HG03159 (cell line): Measurements from ENCODE around the gene VWA7.
"Not testable (repeated sequence)": the region's sequence is repeated elsewhere in the genome, so short reads cannot be mapped to it uniquely, and the experiment has no call there.

Experiments used
- ATAC-seq: cut with Tn5 transposase; IDR thresholded peaks from one replicate; pipeline ENCODE4 v1.9.1; 2021; ENCODE audit warnings: mild to moderate bottlenecking, moderate library complexity; ENCODE audit not compliant: unreplicated experiment

The VWA7 gene

DNA sequence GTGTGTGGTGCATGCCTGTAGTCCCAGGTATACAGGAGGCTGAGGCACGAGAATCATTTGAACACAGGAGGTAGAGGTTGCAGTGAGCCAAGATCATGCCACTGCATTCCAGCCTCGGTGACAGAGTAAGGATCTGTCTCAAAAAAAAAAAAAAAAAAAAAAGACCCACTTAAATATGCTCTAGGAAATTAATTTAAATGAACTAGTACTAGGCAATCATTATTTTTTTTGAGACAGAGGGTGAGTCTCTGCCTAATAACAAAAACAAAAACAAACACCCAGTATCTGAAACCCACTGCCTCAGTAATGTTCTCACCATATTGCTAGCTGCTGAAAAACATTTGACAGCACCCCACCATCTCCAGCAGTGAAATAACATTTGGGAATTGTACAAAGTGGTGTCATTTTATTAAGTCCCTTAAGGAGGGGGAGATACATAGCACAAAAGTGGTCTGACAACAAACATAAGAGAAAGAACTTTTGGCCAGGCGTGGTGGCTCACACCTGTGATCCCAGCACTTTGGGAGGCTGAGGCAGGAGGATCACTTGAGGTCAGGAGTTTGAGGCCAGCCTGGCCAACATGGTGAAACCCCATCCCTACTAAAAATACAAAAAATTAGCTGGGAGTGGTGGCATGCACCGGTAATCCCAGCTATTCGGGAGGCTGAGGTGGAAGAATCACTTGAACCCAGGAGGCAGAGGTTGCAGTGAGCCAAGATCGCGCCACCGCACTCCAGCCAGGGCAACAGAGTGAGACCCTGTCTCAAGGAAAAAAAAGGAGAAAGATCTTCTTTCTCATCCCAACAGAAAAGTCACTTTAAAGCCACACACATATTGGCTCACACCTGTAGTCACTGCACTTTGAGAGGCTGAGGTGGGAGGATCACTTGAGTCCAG lies 24.2 kb upstream of the VWA7 start:
- not testable (repeated sequence) for ATAC-seq

DNA sequence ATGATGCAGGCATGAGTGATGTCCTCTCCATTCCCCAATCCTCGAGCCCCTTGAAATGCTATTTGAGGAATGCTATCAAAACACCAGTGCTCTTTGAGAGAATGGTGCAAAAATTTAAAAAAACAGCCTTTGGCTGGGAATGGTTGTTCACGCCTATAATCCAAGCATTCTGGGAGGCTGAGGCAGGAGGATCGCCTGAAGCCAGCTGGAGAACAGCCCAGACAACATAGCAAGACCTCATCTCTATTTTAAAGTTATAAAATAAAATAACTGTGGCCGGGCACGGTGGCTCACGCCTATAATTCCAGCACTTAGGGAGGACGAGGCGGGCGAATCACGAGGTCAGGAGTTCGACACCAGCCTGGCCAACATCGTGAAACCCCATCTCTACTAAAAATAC lies 22.7 kb upstream of the VWA7 start:
- no peak for ATAC-seq

DNA sequence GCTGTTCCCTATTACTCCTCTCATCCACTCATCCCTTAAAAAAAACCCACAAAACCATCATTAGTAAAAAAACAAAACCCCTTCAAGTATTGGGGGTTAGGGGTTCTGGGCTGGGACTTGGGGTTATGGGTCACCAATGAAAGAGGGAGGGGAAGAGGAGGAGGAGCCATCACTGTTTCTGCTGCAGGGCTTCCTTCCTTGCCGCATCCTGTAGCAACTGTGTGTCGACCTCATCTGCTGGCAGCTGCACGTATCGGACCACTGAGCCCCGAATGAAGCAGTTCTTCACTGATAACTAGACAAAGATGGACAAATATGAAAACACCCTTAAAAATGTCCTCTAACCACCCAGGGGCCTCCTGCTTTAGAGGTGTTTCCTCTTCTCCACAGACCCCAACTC lies 20.5 kb upstream of the VWA7 start:
- ATAC-seq: no peak

DNA sequence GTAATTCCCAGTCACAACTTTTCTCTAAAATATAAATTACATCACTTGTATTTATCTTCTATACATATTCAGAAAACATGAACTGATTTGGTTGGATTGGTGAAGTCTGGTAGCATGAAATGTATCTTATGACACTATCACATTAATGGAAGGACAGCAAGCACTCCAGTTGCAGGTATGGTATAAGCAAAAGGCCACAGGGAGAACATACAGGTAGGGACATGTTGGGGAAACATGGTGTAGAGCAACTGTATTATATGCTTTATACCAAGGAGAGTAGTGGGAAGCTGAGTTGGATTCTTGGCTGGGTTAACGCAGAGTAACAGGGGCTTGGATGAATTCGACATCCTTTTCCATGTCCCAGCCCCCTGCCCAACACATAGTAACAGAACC lies 19.9 kb upstream of the VWA7 start:
- no peak for ATAC-seq

DNA sequence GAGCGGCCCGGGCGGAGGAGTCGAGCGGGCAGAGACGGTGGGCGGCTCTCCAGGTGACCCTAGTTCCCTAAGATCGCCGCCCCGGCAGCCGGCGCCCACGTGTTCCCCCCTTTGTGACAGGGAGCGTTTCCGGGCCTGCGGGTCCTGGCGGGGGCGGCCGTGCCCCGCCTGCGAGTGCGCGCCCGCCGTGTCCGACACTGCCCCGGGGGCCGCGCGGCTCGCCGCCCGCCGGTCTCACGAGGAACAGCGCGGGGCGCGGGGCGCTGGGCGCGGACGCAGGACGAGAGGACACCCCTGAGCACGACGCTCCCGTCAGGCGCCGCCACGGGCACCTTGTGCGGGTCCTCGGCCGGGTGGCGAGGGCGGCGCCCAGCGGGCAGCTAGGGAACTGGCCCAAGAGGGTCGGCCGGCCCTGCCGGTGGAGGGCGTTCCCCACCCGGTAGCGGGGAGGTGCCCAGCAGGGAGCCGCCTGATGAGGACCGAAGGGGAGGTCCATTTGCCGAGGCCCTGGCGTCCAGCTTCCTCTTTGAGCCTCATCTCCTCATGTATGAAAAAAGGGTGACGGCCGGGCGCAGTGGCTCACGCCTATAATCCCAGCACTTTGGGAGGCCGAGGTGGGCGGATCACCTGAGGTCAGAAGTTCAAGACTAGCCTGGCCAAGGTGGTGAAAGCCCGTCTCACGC lies 18.6 kb upstream of the VWA7 start, which contains the start of gene VARS1:
TSS of gene VARS1 (minus strand) at position 137 of the 683 bp plus-strand sequence. CDS start 535 bp downstream, outside the sequence.
- peak; percentile 74 for ATAC-seq

DNA sequence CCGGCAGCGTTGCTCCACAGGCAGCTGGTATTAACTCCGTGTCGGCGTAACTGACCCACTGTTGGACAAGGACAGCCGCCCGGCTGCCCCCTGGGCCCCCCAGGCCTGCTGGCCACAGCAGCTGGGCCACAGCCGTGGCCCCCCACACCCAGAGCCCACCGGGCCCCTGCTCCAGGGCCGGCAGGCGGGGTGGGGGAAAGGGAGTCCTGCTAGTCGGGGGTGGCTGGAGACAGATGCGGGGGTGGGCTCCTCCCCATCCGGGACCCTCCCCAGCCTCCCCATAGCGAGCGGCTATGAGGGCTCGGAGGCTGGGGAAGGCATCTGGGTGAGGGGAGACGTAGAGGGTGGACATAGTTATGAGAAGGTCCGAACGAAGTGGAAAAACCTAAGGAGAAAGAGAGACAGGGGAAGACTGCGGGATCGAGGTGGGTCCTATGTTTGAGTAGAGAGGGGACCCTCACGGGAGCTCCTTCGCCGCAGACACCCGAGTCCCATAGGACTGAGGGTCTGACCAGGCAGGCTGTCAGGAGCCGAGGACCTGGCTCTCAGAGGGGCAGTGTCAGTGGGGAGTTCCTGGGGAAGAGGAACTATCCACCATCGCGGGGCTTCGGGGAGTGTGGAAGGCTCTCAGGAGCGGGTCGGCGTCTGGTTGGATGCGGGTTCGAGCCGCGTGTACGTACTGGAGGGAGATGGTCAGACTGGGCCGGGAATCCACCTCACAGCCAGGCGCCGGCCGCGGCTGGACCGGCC lies 17.9 kb upstream of the VWA7 start:
- ATAC-seq: no peak

DNA sequence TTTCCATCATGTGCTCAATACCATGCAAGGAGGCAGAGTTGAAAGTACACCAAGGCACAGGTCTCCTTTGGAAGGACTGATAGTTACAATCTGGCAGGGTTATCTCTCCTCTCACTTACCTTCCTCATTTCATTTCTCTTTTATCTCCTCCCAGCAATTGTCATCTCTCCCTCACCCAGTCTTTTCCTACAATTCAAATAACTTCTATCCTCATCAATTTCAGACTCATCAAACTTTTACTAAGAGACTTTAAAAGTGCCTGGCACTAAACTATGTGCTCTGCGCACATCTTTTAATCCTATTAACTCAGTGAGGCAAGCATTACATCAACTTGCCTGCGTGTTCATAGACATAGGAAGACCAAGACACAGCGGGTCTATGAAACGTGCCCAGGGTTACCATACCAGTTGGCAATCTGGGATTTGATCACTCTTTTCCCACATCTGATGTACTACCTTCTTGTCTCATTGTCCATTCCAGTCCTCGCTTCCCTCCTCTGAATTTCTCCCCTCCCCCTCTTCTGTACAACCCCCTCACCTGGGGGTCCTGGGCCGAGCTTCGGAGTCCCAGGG lies 17.3 kb upstream of the VWA7 start:
- ATAC-seq: no peak

DNA sequence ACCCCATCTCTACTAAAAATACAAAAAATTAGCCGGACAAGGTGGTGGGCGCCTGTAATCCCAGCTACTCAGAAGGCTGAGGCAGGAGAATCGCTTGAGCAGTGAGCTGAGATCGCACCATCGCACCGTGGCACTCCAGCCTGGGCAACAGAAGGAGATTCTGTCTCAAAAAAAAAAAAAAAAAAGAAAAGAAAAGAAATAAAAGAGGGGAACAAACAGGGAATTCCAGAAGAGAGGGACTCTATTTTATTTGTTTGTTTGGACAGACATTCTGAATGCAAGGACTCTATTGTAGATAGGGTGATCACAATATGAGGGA lies 16.8 kb upstream of the VWA7 start:
- ATAC-seq: not testable (repeated sequence)

DNA sequence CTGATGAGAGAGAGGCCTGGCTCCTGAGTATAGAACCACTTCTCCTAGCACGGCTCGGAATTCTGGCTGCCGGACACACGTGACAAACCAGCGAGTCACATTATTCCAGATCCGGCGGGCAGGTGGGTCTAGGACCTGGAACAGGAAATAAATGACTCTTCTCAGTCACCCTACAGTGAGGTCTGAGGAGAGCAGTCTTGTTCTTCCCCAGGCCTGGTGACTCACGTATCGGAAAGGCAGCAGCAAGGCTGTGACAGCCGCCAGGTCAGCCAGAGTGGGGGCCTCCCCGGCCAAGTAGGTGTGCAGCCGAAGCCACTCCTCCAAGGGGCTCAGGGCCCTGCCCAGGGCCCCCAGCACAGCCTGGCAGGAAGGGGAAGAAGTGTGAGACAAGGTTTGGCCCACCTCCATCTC lies 15.6 kb upstream of the VWA7 start:
- no peak for ATAC-seq

DNA sequence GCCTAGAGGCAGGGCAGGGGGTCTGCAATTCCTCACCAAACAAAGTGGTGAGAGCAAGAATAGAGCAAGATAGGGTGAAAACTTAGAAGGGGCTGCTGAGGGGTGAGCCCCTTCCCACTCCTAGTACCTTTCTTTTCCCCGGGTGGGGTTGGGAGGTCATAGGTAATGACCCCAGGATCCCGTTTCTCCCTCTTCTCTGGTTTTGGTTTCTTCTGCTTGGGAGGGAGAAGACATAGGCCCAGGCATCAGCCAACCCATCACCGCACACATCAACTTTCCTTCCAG lies 14.9 kb upstream of the VWA7 start:
- no peak for ATAC-seq

DNA sequence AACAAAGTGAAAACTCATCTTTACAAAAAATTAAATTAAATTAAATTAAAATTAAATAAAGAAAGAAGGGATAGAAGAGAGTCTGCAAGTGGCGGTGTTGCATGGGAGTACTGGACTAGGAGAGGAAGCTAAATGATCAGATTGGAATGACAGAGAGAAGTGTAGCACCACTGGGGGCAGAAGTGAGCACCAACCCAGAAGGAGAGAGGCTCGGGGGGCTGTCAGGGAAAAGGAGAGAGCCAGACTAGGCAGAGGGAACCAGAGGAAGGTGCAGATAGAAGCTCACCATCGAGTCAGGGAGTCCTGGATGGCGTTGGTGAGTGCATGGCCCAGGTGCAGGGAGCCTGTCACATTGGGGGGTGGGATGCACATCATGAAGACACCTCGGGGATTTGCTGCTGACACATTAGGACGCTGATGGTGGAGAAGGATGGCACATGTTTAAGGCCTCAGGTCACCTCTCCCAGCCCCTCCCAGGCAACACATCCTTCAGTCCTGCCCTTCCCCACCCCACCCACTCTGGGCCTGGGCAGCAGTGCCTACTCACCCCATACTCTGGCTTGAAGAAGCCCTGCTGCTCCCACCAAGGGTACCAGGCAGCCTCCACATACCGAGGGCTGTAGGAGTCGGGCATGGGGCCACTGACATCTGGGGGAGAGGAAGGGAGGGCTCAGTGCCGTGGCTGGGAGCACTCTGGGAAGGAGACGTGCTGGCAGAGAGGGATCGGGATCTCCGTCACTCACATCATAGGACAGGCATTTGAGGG lies 14.4 kb upstream of the VWA7 start:
- no peak for ATAC-seq

DNA sequence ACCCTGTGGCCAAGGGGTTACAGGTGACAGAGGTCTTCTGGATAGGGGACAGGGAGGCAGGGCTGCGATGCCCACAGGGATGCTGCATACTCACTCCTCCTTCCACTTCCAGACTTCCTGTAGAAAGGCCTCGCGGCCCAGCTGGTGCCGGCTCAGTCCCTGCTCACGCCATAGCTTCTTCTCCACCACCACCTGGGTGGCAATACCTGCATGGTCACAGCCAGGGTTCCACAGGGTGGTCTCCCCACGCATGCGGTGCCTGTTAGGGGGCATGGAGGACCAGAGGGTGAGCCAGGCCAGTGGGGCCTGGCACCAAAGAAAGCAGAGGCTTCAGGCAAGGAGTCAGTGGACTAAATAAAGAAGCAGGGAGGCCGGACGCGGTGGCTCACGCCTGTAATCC lies 8.3 kb upstream of the VWA7 start:
- no peak for ATAC-seq

DNA sequence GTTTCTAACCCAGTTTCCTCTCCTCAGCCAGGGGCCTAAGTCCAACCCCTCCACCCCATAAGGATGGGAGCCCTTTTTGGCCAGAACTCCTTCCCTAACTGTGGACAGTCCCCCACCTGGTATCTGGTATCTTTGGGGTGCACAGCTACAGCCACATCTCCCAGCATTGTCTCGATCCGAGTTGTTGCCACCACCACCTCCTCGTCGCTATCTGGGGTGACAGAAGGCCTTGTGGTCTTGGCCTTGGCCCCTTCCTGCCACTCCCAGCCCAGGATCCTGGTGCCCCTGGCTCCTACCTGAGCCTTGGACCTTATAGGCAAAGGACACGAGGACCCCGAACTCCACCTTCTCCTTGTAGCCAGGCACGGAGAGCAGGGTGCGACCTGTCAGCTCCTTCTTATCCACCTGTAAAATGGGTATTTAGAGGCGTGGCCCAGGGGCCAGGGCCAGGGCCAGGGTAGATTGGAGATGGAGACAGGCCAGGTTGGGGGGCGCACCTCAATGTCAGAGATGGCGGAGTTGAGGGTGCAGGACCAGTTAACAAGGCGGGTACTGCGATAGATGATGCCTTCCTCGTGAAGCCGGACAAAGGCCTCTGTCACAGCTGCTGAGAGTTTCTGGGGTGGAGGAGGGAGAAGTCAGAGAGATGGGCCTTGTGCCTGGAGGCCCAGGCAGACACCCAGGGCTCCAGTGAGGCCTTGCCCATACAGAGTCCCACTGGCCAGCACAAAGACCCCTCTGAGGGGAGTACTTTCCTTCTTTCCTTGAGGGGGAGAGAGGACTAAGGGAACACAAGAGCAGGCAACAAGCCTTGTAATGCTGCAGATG lies 7.2 kb upstream of the VWA7 start:
- no peak for ATAC-seq

DNA sequence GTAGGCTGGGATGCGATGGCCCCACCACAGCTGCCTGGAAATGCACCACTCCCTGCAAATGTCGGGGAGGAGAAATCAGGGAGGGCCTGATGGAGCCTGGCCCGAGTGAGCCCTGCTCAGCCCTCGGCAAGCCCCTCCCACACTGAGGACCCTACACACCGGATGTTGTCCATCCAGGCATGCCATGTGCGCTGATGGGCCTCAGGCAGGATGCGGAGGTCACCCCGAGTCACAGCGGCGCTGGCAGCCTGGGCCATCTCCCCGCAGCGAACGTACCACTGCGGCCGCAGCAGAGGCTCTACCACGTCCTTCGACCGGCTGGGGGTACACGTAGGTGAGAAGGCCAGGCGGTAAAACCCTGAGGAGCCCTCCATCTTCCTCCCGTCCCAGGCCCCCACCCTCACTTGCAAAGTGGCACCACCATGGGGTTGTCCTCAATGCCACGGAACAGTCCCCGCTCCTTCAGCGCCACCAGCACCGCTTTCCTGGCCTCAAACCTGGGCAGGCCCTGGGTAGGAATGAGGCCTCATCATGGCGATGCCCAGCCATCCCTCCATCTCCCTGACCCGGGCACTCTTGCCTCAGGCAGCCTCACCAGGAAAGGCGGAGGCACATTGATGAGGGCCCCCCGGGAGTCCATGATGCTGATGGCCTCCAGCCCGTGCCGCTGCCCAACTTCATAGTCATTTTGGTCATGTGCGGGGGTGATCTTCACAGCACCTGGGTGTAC lies 5.2 kb upstream of the VWA7 start:
- ATAC-seq: no peak

DNA sequence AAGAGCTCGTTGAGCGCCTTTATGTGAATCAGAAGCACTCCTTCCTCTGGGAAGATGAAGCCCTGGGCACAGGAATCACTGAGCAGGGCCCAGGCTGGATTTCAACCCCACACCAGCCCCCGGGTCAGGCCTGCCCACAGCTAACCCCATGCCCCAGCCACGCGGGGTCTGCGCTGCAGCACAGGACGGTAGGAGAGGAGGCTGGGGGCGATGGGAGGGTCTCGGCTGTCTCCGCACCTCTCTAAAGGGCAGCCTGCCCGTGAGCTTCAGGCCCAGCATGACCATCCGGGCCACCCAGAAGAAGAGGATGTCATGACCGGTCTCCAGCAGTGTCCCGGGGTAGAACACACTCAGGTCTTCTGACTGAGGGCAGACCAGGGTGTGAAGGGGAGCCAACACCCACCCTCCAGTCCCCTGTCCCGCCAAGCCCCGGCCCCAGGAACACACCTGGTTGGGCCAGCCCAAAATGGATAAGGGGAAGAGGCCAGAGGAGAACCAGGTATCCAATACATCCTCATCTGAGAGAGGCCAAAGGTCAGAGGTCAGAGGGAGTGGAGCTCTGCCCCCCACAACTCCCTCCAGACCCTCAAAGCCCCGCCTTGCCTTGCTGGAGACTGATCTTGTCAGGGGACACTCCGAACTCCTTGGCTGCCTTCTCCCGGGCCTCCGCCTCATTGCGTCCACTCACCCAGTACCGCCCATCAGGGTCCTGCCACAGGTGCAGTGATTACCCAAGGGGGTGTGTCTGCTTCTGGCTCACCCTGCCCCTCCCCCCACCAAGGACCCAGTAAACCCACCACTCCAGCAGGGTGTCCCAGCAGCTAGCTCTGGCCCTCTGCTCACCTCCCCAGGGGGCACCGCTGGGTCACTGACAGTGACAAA lies 4.4 kb upstream of the VWA7 start:
- ATAC-seq: no peak

DNA sequence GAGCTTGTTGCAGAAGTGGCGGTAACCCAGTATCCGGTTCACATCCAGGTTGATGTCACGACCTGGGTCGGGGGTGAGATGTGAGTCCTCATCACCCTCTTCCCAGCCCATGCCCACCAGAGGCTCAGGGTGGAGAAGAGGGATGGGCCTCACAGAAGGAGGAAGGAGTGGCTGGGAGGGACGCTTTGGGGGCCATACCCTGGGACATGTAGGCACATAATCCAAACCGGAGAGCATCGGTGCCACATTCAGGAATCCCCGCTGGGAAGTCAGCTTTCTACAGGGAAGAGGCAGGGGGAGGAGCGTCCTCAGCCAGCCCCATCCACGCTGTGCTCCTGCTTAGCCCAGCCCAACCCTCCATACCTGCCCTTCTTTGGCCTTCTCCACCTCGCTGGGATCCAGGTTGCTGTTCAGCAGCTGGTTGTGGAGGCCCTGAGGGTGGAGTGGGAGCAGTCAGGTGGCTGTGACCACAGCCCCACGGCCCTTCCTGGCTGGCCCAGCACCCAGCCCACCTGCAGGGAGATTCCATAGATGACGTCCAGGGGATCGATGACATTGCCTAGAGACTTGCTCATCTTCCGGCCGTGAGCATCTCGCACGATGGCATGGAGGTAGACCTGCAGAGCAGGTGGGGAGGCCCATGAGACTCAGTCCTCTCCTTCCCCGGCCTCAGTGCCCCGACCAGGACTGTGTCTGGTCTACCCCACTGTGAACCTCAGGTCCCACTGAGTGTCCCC lies 3.5 kb upstream of the VWA7 start:
- no peak for ATAC-seq

DNA sequence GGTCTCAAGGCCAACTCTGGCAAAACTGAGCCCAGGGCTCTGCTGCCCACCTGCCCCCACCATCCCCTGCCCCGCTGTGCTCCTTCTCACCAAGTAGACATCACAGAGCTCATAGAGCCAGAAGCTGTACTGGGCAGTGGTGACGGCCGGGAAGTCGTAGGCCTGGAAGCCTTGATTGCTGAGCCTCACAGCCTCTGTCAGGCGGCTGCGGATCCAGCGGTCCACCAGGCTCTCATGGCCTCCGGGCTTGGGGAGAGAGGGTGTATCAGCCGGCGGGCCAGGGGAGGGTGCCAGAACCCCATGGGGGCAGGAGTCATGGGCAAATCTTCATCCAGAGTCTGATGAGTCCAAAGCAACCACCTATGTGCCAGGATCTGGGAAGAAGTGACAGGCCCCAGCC lies 2.8 kb upstream of the VWA7 start:
- ATAC-seq: no peak
